Stimulated activated CD4-positive, alpha-beta T cell treated with anti-CD3 and anti-CD28 coated beads, Interleukin-12 subunit alpha, Interleukin-12 subunit beta, amount 100 ng/mL, for 24 hours (primary cell): Measurements from ENCODE around the gene BOK.
A peak's percentile ranks its signal among the peaks of the same experiment; 100 is the strongest.

ENCODE experiments used
- DNase-seq, 2 experiments: peaks; one replicate each; pipeline ENCODE4 v3.0.0-alpha.2; 2020; ENCODE audit warnings: low read depth in 2 of 2

The BOK gene

DNA sequence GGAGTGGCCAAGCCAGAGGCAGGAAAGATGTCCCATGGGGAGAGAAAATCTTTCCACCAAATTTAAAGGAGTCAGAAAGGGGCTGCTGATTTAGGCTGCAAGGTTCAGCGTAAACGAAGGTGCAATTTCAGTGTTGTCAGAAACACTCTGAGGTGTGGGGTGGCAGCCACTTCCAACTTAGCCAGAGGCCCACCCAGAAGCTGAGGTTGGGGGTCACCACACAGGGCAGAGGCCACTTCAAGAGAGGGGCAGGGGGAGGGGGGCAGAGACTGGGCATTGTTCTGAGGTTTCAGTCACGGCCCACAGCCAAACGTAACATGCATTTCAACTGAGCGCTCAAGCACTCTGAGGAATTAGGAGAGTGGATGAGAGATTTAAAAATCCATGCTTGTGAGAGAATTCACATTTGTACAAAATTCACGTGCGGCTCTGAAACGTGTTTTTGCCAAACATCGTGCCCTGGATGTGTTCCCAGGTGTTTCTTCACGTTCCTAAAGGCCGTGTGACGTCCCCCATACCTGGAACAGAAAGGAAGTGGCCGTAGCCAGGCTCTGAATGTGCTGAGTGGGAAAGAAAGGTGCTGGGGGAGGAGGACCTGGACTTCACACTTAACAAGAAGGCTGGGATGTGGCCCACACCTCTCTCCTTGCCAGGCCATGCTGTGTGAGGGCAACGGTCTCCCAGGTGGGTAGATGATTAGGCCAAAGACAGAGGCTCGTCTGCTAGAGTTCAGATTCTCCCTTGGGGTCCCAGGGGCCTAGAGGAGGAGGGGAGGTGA lies 19.5 kb upstream of the BOK start:
- DNase-seq = no peak

DNA sequence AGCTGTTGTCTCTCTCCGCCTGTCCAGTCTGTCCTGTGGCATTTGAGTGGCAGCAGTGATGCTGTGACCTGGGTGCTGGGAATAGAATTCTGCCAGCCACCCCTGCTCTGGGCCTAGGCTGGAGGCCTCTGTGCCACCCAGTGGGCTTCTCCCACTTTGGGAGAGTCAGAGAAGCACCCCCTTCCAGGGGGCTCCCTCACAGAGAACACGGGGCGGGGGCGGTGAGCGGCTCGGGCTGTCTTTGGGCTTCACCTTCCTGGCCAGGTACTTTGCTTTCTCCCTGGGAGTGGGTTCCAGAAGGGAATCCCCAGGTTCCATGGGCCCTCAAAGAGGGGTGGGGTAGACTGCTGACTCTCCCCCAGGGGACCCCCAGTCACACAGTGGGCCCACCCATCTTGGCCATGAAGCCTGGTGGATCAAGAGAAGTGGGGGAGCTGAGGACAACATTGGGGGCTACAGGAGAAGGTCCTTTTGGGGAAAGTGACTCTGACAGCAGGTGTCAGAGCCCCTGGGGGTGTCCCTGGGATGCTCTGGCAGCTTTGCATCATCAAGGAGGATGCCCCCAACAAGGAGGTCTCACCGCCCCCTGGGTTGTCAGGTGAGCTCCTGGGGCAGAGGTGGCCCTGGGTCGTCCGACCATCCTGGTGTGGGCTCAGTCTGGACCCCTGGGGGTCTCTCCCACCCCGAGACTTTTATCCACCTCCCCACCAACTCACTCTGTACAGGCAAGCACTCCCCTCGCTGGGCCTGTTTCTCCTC lies 18.8 kb upstream of the BOK start:
- no peak for DNase-seq

DNA sequence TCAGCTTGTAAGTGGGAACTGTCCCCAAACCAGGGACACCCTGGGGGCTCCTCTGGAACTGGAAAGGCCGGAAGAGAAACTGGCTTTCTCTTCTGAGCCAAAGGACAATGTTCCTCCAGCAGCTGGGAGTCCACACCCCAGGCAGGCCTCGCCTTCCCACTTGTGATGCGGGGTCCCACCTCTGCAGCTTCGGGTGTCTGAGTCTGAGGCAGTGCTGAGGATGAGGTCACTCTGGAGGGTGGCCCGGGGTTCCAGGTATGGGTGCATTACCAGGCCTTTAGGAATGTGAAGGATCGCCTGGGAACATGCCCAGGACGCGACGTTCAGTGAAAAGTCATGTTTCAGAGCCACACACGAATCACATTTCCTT lies 18.2 kb upstream of the BOK start:
- DNase-seq = no peak

- peak; percentile 31 to 60 for DNase-seq
Measured at GRCh38 chr2:241540771-241541561, 17.6 kb upstream of the BOK start.

GRCh38 chr2:241541564-241542277 lies 16.8 kb upstream of the BOK start:
- DNase-seq = no peak

GRCh38 chr2:241542278-241542605 lies 16.3 kb upstream of the BOK start:
- DNase-seq = no peak

DNA sequence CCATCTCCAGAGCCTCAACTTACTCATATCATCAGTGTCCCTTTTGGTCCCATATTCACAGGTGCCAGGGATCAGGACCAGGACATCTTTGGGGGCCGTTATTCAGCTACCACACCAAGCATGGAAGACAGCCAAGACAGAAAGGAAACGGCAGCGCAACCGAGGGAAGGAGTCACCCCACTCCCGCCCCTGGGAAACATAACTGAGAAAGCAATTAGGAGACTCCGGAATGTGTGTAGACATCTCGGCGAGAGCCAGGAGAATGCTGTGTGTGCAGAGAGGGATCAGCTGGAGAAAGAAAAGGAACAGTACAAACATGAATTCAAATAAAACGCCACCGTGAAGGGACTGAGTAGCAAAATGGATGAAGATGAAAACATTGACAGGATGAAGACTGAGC lies 13.4 kb upstream of the BOK start:
- DNase-seq = no peak

- DNase-seq = no peak
Measured at GRCh38 chr2:241545523-241546473, 12.7 kb upstream of the BOK start.

DNA sequence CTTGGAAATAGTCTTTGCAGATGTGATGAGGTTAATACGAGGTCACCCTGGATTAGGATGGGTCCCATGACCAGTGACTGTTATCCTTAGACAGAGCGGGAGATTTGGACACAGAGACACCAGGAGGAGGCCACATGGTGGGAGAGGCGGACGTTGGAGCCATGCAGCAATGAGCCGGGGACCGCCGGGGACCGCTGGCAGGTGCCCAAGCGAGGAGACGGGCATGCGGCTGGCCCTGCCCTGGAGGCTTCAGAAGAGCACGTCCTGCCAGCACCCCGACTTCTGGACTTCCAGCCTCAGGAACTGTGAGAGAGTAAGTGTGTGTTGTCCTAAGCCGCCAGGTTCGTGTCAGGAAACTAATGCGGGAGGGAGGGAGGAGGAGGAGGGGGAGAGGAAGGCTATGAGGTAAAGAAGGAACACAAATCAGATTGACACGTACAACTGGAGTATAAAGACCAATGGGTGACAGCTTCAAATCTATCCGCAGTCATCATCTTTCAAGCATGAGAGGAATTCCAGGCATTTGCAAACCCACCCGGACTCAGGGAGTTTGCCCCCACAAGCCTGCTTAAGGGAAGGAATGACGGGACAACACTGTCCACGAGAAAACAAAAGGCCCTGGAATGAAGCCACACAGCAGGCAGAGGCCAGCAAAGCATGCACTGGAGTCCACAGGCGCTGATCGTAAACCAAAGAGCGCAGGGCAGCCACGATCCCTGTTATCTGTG lies 11.6 kb upstream of the BOK start:
- DNase-seq = no peak

DNA sequence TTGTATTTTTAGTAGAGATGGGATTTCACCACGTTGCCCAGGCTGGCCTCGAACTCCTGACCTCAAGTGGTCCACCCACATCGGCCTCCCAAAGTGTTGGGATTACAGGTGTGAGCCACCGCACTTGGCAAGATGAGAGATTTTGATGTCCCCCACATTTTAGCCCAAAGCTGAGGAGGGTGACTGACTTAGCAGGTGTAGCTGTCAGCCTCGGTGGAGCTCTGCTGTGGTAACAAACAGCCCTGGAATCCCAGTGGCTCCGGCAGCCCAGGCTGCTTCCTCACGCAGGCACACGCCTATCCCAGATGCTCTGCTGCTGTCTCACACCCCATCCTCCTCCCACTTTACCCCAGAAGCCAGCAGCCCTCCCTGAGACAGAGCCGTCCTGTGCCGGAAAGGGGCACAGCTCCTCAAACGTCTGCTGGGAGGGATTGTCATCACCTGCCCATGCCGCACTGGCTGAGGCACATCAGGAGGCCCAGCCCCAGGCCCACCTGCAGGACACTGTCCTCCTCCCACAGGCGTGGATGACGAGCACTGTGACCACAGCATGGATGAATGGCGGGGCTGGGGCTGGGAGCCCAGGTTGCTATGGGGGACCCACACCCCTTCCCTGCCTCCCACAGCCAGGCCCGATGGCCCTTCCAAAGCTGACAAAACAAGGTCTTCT lies 10.6 kb upstream of the BOK start:
- DNase-seq = no peak

DNA sequence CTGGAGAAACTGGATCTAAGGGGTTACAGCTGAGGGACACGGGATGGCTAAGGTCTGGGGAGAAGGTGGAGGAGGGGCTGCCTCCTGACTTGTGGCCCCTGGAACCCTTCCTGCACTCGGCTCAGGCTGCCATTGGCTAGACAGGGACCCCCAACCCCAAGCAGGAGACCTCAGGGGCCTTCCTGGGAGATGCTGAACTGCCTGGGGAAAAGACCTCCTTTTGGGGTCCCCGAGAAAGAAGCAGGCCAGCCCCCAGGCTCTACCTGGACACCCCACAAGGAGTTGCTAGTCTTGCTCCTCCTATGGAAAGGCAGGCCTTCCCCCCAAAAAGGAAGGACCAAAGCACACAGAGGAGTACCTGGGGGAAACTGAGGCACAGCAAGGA lies 10.1 kb upstream of the BOK start:
- DNase-seq = no peak

DNA sequence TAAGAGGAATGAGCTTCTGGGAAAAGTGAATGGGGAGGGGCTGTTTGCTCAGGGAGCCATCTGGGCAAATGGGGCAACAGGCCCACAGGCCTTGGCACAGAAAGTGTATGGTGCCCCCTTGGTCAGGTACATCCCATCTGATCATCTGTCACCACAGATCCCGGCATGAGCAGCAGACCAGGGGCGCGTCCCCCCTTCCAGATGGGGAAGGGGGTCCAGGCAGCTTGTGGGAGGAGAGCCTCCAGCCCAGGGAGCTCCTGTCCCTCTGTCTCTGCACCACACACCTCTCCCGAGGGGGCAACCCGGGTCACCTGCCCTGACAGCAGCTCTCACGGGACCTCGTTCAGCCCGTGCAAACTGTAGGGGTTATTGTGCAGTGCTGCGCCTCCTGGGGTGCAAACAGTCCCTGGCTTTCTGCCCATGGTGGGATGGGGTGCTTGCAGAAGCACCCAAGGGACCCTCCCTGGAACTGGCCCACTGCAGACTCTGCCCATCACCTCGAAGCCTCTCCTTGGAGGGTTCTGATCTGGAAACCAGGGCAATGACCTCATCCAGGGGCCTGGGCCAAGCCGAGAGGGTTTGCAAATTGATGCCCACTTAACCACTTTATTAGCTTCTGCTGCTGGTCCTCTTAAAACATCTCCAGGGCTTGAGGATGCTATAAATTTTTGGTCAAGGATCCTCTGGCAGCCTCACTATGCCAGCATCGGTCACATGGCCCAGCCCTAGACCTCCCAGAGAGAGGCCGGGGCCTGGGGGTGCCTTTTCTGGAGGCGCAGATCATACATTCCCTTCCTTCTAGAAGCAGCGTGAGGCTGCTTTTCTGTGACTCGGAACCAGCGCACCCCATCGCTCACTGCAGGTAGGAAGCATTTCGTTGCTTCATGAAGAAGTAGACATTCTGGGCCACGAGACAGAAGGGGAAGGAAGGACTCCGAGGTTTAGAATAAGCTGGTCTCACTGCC lies 7.6 kb upstream of the BOK start:
- DNase-seq = no peak

GRCh38 chr2:241551599-241551997 lies 6.9 kb upstream of the BOK start:
- DNase-seq = no peak

DNA sequence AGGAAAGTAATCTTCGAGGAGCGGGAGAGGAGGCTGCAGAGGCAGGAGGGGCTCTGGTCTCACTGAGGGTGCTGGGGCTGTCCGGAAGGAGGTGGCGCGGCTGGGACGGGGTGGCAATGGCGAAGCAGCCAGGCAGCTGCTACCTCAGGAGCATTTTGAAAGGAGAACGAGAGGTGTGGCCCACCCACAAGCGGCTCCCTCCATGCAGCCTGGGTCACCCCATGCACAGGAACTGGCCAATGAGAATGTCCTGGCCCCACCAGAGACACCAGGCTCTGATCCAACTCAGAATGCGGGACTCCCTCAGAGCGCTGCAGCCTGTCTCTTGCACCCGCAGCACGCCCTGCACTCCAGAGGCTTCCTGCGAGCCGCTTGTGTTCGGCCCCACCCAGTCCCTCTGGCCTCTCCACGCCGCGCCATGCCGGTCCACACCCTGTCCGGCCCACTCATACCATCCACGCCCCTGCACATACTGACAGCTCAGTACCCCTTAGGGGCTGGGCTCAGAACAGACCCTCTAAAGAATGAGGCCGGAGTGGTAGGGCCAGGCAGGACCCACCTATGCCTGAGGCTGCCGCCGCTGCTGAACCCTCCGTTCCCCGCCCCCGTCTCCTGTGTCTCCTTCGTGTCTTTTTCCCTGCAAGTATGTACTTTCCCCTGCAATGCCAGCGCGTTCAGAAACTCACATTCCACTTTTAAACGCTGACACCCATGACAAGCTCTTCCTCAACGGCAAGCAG lies 6.4 kb upstream of the BOK start:
- DNase-seq = no peak

- no peak for DNase-seq
Measured at GRCh38 chr2:241553512-241553830, 5.1 kb upstream of the BOK start.

DNA sequence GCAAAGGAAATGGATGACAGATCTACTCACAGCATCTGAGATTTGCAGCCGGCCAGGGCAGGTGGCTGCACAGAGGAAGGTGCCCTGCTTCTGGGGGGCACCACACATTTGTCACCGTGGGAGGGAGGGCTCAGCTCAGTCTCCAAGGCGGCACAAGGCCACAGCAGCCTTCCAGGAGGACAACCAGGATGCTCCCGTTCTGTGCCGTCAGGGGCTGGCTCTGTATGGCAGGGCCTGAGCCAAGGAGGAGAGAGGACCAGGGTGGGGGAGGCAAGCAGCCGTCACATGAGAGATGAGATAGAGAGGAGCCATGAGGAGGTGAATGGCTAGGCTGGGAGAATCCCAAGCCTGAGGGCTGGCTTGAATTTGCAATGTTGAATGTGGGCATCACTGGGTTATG lies 4.6 kb upstream of the BOK start:
- DNase-seq = no peak

DNA sequence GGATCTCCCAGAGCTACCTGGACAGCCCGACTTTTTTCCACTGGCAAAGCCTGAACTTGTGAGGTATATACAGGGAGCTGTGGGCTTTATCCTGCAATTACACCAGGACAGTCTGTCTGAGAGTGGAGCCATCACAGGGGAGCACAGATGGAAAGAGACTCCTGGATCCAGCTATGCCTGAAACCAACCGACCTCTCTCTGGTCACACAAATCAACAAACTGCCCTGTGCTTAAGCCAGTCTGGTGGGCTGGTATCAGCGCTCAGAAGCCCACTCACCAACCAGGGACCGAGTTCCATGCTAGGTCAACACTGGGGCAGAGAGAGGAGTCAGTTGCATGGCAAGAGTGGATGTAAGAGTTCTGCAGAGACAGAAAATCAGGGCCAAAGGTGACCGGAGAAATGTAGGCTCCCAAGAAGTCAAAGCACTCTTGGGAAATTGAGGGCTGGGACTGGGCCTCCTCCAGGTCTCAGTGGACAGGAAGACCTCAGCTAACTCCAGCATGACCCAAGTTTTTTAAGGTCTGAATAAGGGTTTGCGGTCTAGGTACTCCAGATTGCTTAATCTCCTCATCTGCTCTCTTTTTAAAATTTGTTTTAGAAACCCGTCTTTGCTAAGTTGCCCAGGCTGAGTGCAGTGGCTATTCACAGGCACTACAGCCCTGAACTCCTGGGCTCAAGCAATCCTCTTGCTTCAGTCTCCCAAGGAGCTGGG lies 3.8 kb upstream of the BOK start:
- no peak for DNase-seq
